Activated CD4-positive, CD25-positive, alpha-beta regulatory T cell (primary cell): Measurements from ENCODE around the gene AGPAT1.
A peak's percentile ranks its signal among the peaks of the same experiment; 100 is the strongest.
"Not testable (repeated sequence)": the region's sequence is repeated elsewhere in the genome, so short reads cannot be mapped to it uniquely, and the experiment has no call there.

Experiments
- DNase-seq, 4 experiments: peaks; one replicate each; lab custom pipeline; 2025; lab: John Stamatoyannopoulos, UW

The AGPAT1 gene

GRCh38 chr6:32175711-32176475 is at the start of gene AGPAT1:
Gene AGPAT1 (minus strand): TSS chr6:32176084. CDS start chr6:32171496, 4,588 bp downstream.
- peak; percentile 86 to 94 (median 90) for DNase-seq

- DNase-seq, result no peak
These were observed 48.8 kb upstream of the AGPAT1 start for GRCh38 chr6:32224696-32225095.

- no peak for DNase-seq
These were observed 47.7 kb upstream of the AGPAT1 start, which contains the start of gene NOTCH4 for GRCh38 chr6:32223258-32224235. Gene NOTCH4 (minus strand): TSS chr6:32224067. CDS start chr6:32223928, 139 bp downstream.

- DNase-seq, result no peak
These were observed 46.7 kb upstream of the AGPAT1 start for GRCh38 chr6:32222333-32223230.

GRCh38 chr6:32220021-32220420 is 44.1 kb upstream of the AGPAT1 start:
- DNase-seq, result no peak

GRCh38 chr6:32218167-32218566 is 42.3 kb upstream of the AGPAT1 start:
- no peak for DNase-seq

GRCh38 chr6:32216998-32217397 is 41.1 kb upstream of the AGPAT1 start:
- no peak for DNase-seq

GRCh38 chr6:32216285-32216684 is 40.4 kb upstream of the AGPAT1 start:
- no peak for DNase-seq

- no peak for DNase-seq
These were observed 39.7 kb upstream of the AGPAT1 start for GRCh38 chr6:32215617-32216016.

GRCh38 chr6:32214126-32214525 is 38.2 kb upstream of the AGPAT1 start:
- no peak for DNase-seq

GRCh38 chr6:32213649-32214048 is 37.8 kb upstream of the AGPAT1 start:
- DNase-seq, result no peak

GRCh38 chr6:32212076-32212760 is 36.3 kb upstream of the AGPAT1 start:
- DNase-seq, result no peak

GRCh38 chr6:32211432-32211831 is 35.5 kb upstream of the AGPAT1 start:
- DNase-seq, result not testable (repeated sequence)

GRCh38 chr6:32210191-32210601 is 34.3 kb upstream of the AGPAT1 start:
- DNase-seq, result no peak

GRCh38 chr6:32208996-32209395 is 33.1 kb upstream of the AGPAT1 start:
- DNase-seq, result no peak

- no peak for DNase-seq
These were observed 28.4 kb upstream of the AGPAT1 start for GRCh38 chr6:32204268-32204715.

- no peak for DNase-seq
These were observed 27.8 kb upstream of the AGPAT1 start for GRCh38 chr6:32203426-32204267.

GRCh38 chr6:32202186-32202585 is 26.3 kb upstream of the AGPAT1 start:
- no peak for DNase-seq

GRCh38 chr6:32200711-32201475 is 25.0 kb upstream of the AGPAT1 start:
- no peak for DNase-seq
